ENCODE measurements around the gene G3BP2. TPM values are rescaled to one million over a fixed set of nuclear protein-coding genes. Genes with fewer than 3 reads are reported as not detected.

G3BP2 gene
- total and polyA plus RNA-seq, 2 experiments from 2014 or later, result 103 to 411 TPM

DNA sequence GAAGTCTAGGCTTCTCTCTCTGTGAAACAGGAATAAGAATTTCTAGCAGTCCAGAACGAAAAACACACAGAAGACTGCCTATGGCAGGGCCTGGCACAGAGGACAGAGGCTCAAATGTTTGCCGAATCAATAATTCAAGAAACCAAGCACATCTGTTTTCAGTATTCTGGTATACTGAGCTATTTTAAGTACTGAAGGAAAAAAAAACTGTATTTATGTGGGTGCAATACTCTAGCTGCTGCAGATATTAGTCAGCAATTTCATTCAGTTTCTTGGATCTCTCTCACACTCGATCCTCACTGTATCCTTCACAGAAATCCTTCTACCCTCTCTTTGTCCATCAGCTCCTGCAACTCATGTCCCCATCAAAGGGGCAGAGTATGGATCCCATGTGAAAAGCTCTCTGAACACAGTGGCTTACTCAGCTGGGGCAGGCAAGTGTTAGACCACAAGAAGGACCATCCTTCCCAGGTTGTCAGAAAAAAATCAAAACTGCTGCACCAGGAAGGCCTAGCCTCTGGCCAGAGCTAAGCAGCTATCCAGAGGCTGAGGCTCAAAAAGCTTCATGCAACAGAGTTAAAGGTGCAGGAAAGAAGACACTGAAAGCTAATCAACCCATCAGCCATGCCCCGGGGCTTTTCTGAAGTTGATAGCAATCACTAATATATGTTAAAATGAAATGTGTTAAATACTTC is 42.0 kb upstream of the G3BP2 start (continued):
- TF ChIP-seq ZNF462 (CRISPR knock-in tag; IDR thresholded peaks at IDR 0.05) (no peak), JUNB (IDR thresholded peaks at IDR 0.05; ENCODE audit: unreplicated experiment) (no peak), POLR2AphosphoS5 (IDR thresholded peaks at IDR 0.05; ENCODE audit: low read depth) (no peak), EZH2 (IDR thresholded peaks at IDR 0.05; ENCODE audit: low read depth, unreplicated experiment) (no peak), ZNF331 (CRISPR knock-in tag; IDR thresholded peaks at IDR 0.05; ENCODE audit: low read depth) (no peak), EZH2phosphoT487 (IDR thresholded peaks at IDR 0.05; ENCODE audit: unreplicated experiment) (no peak)

- Mint-ChIP-seq H3K4me3 (no peak overlapping the region), H3K9me3 (no peaks in the 10 kb centered on the region), H3K27ac (peak overlapping the region; percentile 85), H3K4me1 (peaks cover 25% of the 10 kb centered on the region), H3K36me3 (ENCODE audit: low read depth) (peaks cover 31% of the 10 kb centered on the region), H3K27me3 (ENCODE audit: insufficient read depth, low read depth, poor library complexity) (peaks cover 3% of the 10 kb centered on the region)
- H3K27me3 ChIP-seq (ENCODE audit: insufficient read depth), result no peaks in the 10 kb centered on the region
- DNase-seq (ENCODE audit: low spot score), result no peak
- no peak overlapping the region for H3K4me3 ChIP-seq
- peaks cover 16% of the 10 kb centered on the region for H3K4me1 ChIP-seq (ENCODE audit: insufficient read depth)
- no peaks in the 10 kb centered on the region for H3F3A ChIP-seq (replicated peaks; ENCODE audit: low read depth)
- H3K36me3 ChIP-seq (ENCODE audit: insufficient read depth), result no peaks in the 10 kb centered on the region; the same call in 1 of the 2 replicates
- peak overlapping the region; percentile 14; the same call in 1 of the 2 replicates for H3K4me2 ChIP-seq
- H3K9me2 ChIP-seq (ENCODE audit: insufficient read depth), result no peaks in the 10 kb centered on the region
- H3K79me2 ChIP-seq (replicated peaks; ENCODE audit: insufficient read depth), result peaks cover 99% of the 10 kb centered on the region
- H2AFZ ChIP-seq, result no peak overlapping the region
- H3K27ac ChIP-seq (ENCODE audit: low read depth), result 0 out of 2 replicates have a peak overlapping the region, but pooled peaks have one; percentile 33
- no peaks in the 10 kb centered on the region for H4K20me1 ChIP-seq (replicated peaks; ENCODE audit: insufficient read depth)
- no peak for ATAC-seq
- TF ChIP-seq NANOG (IDR thresholded peaks at IDR 0.05; ENCODE audit: borderline replicate concordance), result no peak
- no peak for TF ChIP-seq STAT1 (IDR thresholded peaks at IDR 0.05; ENCODE audit: unreplicated experiment)
- TF ChIP-seq, protein P1, sequence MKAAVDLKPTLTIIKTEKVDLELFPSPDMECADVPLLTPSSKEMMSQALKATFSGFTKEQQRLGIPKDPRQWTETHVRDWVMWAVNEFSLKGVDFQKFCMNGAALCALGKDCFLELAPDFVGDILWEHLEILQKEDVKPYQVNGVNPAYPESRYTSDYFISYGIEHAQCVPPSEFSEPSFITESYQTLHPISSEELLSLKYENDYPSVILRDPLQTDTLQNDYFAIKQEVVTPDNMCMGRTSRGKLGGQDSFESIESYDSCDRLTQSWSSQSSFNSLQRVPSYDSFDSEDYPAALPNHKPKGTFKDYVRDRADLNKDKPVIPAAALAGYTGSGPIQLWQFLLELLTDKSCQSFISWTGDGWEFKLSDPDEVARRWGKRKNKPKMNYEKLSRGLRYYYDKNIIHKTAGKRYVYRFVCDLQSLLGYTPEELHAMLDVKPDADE (IDR thresholded peaks at IDR 0.05), result no peak
- TF ChIP-seq EZH2 (IDR thresholded peaks at IDR 0.05; ENCODE audit: low read depth, unreplicated experiment), result no peak
- no peak for TF ChIP-seq ZNF114 (CRISPR knock-in tag; IDR thresholded peaks at IDR 0.05)
- no peak for TF ChIP-seq JUNB (IDR thresholded peaks at IDR 0.05; ENCODE audit: unreplicated experiment)
- TF ChIP-seq POLR2AphosphoS5 (IDR thresholded peaks at IDR 0.05; ENCODE audit: low read depth), result no peak
- TF ChIP-seq CREB1 (CRISPR knock-in tag; IDR thresholded peaks at IDR 0.05; ENCODE audit: low read depth), result no peak
Observed at GRCh38 chr4:75714704-75715103, 41.5 kb upstream of the G3BP2 start.
